H1 (cell line): Measurements from ENCODE around the gene NDEL1.

ENCODE experiments used
- CHD1 ChIP-seq: IDR thresholded peaks from 2 replicates; pipeline ENCODE4 v1.6.1; 2012; ENCODE audit warnings: low read depth, low read length, improper control_type of control experiment
- EP300 ChIP-seq, 2 experiments: IDR thresholded peaks; 1 replicate in 1 of 2; 2 replicates in 1 of 2; pipeline ENCODE4 v1.6.1; 2011 to 2012; ENCODE audit warnings: low read depth in 2 of 2, low read length in 2 of 2, mild to moderate bottlenecking in 2 of 2, borderline replicate concordance in 1 of 2, inconsistent platforms in 1 of 2, moderate library complexity in 1 of 2
- HDAC6 ChIP-seq: IDR thresholded peaks from one replicate; pipeline ENCODE4 v1.7.1; 2012; ENCODE audit warnings: low read depth, mild to moderate bottlenecking, inconsistent platforms, low read length, moderate library complexity
- MAX ChIP-seq: IDR thresholded peaks from 2 replicates; pipeline ENCODE4 v1.6.1; 2012; ENCODE audit warnings: inconsistent platforms
- NRF1 ChIP-seq: IDR thresholded peaks from 2 replicates; pipeline ENCODE4 v1.6.1; 2011; ENCODE audit warnings: mild to moderate bottlenecking, low read depth, low read length, improper control_type of control experiment
- PHF8 ChIP-seq: fragments of 200-600 bp; sonication (generic); conservative IDR thresholded peaks from 2 replicates; pipeline ENCODE4 v1.7.1; 2012; ENCODE audit warnings: low read depth, mild to moderate bottlenecking, inconsistent platforms, low read length, moderate library complexity
- POLR2A ChIP-seq, 2 experiments: IDR thresholded peaks; 1 replicate in 1 of 2; 2 replicates in 1 of 2; pipeline ENCODE4 v1.6.1; 2011; ENCODE audit warnings: low read depth in 2 of 2, low read length in 2 of 2, mild to moderate bottlenecking in 2 of 2; ENCODE audit errors: control extremely low read depth in 1 of 2
- POLR2AphosphoS5 ChIP-seq: IDR thresholded peaks from 2 replicates; pipeline ENCODE4 v1.6.1; 2011; ENCODE audit warnings: low read depth, low read length
- TEAD4 ChIP-seq: IDR thresholded peaks from 2 replicates; pipeline ENCODE4 v1.6.1; 2012; ENCODE audit warnings: low read depth, low read length, inconsistent platforms, mixed read lengths
- YY1 ChIP-seq: IDR thresholded peaks from 2 replicates; pipeline ENCODE4 v1.6.1; 2011; ENCODE audit warnings: low read depth, mild to moderate bottlenecking, low read length
- TF ChIP-seq, protein P1 (sequence below), 3 experiments: IDR thresholded peaks; 1 replicate in 2 of 3; 2 replicates in 1 of 3; pipeline versions ENCODE4 v1.5.1 to v1.6.1; 2011; ENCODE audit warnings: low read length in 3 of 3, mild to moderate bottlenecking in 3 of 3, inconsistent platforms in 2 of 3, low read depth in 1 of 3, moderate library complexity in 1 of 3; ENCODE audit not compliant: insufficient read depth in 1 of 3; ENCODE audit errors: control extremely low read depth in 1 of 3
- TF ChIP-seq, protein P2 (sequence below): IDR thresholded peaks from 2 replicates; pipeline ENCODE4 v1.6.1; 2012; ENCODE audit warnings: low read length, inconsistent platforms

- no peak for TF ChIP-seq CHD1
- no peak for TF ChIP-seq YY1
- TF ChIP-seq EP300 (IDR thresholded peaks at IDR 0.05; ENCODE audit: borderline replicate concordance in 1 of 2, low read depth in 2 of 2, low read length in 2 of 2) = no peak
- TF ChIP-seq, protein P1, sequence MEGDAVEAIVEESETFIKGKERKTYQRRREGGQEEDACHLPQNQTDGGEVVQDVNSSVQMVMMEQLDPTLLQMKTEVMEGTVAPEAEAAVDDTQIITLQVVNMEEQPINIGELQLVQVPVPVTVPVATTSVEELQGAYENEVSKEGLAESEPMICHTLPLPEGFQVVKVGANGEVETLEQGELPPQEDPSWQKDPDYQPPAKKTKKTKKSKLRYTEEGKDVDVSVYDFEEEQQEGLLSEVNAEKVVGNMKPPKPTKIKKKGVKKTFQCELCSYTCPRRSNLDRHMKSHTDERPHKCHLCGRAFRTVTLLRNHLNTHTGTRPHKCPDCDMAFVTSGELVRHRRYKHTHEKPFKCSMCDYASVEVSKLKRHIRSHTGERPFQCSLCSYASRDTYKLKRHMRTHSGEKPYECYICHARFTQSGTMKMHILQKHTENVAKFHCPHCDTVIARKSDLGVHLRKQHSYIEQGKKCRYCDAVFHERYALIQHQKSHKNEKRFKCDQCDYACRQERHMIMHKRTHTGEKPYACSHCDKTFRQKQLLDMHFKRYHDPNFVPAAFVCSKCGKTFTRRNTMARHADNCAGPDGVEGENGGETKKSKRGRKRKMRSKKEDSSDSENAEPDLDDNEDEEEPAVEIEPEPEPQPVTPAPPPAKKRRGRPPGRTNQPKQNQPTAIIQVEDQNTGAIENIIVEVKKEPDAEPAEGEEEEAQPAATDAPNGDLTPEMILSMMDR (IDR thresholded peaks at IDR 0.05; ENCODE audit: control extremely low read depth in 1 of 3, insufficient read depth in 1 of 3, low read depth in 1 of 3, low read length in 3 of 3) = no peak
- TF ChIP-seq, protein P2, sequence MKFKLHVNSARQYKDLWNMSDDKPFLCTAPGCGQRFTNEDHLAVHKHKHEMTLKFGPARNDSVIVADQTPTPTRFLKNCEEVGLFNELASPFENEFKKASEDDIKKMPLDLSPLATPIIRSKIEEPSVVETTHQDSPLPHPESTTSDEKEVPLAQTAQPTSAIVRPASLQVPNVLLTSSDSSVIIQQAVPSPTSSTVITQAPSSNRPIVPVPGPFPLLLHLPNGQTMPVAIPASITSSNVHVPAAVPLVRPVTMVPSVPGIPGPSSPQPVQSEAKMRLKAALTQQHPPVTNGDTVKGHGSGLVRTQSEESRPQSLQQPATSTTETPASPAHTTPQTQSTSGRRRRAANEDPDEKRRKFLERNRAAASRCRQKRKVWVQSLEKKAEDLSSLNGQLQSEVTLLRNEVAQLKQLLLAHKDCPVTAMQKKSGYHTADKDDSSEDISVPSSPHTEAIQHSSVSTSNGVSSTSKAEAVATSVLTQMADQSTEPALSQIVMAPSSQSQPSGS = no peak
- no peak for TF ChIP-seq HDAC6
- TF ChIP-seq TEAD4 = no peak
- no peak for TF ChIP-seq PHF8
- no peak for TF ChIP-seq POLR2A (IDR thresholded peaks at IDR 0.05; ENCODE audit: control extremely low read depth in 1 of 2, low read depth in 2 of 2, low read length in 2 of 2)
- no peak for TF ChIP-seq NRF1
- no peak for TF ChIP-seq POLR2AphosphoS5
- no peak for TF ChIP-seq MAX
Observed at GRCh38 chr17:8413938-8414337, 21.7 kb upstream of the NDEL1 start.
